AML-193 (cell line): ENCODE measurements around the gene IER3.
A peak's percentile ranks its signal among the peaks of the same experiment; 100 is the strongest.
"Not testable (repeated sequence)": the region's sequence is repeated elsewhere in the genome, so short reads cannot be mapped to it uniquely, and the experiment has no call there.

ENCODE experiments used
- DNase-seq, 2 experiments: peaks; one replicate each; lab custom pipeline; 2025; lab: John Stamatoyannopoulos, UW

The IER3 gene

DNA sequence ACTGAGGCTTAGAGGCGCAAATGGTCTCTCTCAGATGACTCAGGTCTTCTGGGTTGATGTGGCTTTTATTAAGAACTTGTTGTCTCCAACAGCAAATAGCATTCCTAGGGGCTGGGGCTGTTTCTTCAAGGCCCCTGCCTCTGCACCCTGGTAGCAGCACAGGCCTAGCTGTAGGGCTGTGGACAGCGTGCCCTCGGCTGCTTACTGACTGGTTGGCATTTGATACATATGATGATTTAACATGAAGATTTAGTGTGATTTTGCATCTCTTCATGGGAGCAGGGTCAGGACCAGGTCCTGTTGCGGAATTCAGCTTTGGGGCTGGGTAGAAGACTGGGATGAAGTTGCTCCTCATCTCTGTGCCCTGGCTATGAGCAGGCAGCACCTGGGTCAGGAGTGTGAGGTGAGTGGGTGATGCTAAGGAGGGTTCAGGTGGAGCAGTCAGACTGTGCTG, 24.3 kb upstream of the IER3 start:
- DNase-seq = no peak

- DNase-seq = no peak
Observed at GRCh38 chr6:30767944-30768301, 23.6 kb upstream of the IER3 start.

DNA sequence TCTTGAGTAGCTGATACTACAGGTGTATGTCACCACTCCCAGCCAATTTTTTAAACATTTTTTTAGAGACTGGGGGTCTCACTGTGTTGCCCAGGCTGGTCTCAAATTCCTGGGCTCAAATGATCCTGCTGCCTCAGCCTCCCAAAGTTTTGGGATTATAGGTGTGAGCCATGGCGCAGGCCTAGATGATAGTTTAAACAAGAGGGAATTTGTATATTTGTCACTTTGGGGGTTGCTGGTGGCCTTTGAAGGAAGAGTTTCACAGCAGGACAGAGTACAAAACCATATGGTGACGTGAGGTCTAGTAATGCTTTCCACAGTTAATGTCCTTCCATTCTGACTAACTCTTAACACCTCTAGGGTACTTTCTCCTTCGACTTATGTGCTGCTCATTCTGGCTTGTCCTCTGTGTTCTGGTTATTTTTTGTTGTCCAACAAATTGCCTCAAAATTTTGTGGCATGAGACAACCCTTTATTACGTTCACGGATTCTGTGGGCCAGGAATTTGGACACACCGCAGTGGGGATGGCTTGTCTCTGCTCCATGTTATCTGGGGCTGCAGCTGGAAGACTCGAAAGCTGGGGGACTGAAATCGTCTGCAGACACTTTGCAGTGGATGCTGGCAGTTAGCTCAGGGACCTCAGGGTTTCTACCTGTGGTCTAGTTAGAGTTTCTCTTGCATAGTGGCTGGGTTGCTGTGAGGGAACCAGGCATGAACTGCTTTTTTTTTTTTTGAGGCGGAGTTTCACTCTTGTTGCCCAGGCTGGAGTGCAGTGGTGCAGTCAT, 23.0 kb upstream of the IER3 start:
- no peak for DNase-seq

GRCh38 chr6:30766461-30767157, 22.3 kb upstream of the IER3 start:
- DNase-seq = no peak

- DNase-seq = not testable (repeated sequence)
Observed at GRCh38 chr6:30765495-30765894, 21.1 kb upstream of the IER3 start.

- not testable (repeated sequence) for DNase-seq
Observed at GRCh38 chr6:30764490-30765043, 20.2 kb upstream of the IER3 start.

DNA sequence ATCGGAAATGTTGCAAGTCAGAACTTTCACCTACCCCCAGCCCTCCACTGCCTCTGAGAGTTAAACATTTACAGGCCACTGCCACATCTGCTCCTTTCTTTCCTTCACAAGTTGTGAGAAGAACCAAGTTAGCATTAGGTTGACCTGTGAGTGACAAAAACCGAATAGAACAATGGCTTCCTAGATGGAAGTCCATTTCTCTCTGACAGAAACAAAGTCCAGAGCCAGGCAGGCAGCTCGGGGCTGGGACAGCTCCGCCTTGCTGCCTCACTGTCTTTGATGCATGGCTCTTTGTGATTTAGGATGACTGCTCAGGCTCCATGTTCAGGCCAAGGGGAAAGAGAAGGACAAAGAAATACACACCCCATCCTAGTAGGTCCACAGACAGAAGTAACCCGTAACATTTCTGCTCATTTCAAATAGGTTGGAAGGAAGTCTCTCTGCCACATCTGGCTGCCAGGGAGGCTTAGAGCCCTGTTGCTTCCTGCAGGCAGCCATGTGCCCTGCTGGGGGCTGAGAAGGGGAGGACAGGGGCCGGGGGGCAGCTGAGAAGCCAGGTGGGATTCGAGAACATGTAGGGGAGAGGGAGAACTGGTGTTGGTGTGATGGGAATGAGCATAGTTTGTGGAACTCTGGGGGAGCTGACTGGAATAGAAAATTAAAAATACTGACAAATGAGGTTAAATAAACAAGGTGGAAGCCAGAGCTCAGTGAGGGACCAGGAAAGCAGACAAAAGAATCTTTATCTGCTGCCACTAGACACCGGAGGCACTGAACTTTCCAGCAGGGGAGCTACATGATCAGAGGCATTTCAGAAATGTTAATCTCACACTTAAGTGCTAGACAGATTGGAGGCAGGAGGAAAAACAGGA, 19.5 kb upstream of the IER3 start:
- DNase-seq = no peak

GRCh38 chr6:30763155-30763617, 18.8 kb upstream of the IER3 start:
- no peak for DNase-seq

DNA sequence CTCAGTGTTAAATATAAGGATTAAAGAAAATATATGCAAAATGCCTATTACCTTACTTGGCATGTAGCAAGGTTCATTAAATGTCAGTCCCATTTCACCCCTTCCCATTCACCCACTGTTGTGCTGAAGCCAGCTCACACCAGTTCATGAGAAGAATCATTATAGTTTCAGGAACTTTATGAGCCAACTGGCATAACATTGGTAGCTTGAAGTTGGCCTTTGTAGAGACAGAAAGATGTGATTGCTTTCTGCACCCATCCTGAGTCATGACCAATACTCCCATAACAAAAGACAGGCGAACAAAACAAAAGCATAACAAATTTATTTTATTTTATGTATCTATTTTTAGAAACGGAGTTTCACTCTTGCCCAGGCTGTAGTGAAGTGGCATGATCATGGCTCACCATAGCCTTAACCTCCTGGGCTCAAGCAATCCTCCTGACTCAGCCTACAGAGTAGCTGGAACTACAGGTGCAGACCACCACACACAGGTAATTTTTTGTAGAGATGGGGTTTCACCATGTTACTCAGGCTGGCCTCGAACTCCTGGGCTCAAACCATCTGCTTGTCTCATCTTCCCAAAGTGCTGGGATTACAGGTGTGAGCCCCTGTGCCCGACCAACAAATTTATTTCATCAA, 17.6 kb upstream of the IER3 start:
- DNase-seq = no peak

- no peak for DNase-seq
Observed at GRCh38 chr6:30760549-30760948, 16.2 kb upstream of the IER3 start.

DNA sequence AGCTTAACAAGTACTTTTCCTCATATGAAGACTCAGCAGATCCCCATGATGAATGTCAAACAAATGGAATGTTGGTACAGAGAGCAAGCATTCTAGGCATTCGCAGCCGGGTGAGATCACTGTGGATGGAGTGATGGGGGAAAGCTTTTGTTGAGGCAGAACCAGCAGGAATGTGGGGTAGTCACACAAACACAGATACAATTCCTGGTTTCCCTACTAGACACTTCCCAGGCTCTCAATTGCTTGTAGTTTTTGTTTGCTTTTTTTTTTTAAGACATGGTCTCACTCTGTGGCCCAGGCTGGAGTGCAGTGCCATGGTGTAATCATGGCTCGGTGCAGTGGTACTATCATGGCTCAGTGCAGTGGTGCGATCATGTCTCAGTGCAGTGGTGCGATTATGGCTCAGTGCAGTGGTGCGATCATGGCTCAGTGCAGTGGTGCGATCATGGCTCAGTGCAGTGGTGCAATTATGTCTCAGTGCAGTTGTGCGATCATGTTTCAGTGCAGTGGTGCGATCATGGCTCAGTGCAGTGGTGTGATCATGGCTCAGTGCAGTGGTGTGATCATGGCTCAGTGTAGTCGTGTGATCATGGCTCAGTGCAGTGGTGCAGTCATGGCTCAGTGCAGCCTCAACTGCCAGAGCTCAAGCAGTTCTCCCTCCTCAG, 15.4 kb upstream of the IER3 start:
- no peak for DNase-seq

GRCh38 chr6:30757261-30757904, 13.0 kb upstream of the IER3 start:
- DNase-seq = no peak

DNA sequence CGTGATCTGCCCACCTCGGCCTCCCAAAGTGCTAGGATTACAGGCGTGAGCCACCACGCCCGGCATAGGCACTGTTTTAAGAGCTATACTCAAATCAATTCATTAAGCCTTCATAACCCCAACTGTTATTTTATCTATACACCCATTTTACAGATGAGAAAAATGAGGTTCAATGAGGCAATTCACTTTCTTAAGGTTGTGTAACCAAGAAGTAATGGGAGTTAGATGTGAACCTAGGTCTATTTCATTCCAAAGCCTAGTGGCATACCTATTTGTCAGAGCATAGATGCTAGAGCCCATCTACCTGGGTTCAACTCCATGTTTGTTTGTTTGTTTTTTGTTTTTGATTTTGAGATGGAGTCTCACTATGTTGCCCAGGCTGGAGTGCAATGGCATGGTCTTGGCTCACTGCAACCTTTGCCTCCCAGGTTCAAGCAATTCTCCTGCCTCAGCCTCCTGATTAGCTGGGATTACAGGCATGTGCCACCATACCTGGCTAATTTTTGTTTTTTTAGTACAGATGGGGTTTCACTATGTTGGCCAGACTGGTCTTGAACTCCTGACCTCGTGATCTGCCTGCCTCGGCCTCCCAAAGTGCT, 12.2 kb upstream of the IER3 start:
- DNase-seq = not testable (repeated sequence)

DNA sequence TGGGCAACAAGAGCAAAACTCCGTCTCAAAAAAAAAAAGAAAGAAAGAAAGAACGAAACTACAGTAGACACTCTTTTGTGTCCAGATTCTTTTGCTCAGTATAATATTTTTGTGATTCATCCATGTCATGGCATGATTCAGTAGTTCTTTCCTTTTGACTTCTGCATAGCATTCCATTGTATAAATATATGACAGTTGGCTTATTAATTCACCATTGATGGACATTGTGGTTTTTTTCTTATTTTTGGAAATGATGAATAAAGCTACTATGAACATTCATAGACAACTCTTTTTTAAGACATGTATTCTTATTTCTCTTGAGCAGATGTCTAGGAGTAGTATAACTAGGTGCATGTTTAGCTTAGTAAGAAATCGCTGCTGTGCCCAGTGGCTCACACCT, 10.3 kb upstream of the IER3 start:
- DNase-seq = no peak

DNA sequence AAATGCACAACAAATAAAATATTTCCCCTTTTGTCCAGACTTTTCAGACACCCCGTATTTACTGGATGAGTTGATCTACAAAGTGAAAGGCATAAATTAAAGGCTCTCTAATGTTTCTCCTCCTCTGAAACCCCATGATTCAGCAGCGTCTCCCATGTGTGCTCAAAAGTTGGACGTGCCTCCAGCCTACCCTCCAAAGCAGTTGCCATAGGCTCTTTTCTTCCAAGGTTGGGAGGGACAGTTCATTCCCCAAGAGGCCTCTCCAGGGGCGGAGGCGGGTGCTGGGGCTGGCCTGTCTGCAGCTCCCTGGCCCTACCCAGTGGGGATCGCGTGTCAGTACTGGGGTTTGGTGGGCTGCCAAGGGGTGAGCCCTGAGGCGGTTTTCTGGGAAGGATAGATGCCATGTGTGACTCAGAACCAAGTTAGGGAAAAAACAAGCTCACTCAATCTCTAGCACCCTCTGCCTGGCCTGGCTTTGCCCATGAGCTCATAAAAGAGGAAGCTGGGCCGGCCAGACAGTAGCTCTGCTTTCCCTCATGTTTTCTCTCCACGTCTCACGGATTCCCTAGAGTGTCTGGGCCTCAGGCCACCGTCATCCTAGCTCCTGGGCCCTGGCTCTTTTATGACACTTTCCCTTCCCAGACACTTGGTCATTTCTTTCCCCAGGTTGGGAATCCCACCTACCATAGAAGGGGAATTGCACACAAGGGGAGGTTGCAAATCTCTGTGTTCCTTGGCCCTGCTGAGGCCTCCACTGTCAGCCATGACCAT, 8.0 kb upstream of the IER3 start:
- peak; percentile 65 to 81 for DNase-seq

GRCh38 chr6:30750379-30750668, 6.0 kb upstream of the IER3 start:
- no peak for DNase-seq

- DNase-seq = no peak
Observed at GRCh38 chr6:30749554-30750378, 5.4 kb upstream of the IER3 start.

- DNase-seq = no peak
Observed at GRCh38 chr6:30748851-30749540, 4.6 kb upstream of the IER3 start.
